Activated CD4-positive, alpha-beta T cell treated with anti-CD3 and anti-CD28 coated beads, Interleukin-2, amount 10 ng/mL, durations not matched to agents 24 days and 14 days (primary cell): ENCODE measurements around the gene MRPL20. TPM values are rescaled to one million over a fixed set of nuclear protein-coding genes. Genes with fewer than 3 reads are reported as not detected.
"Not testable (repeated sequence)": the region's sequence is repeated elsewhere in the genome, so short reads cannot be mapped to it uniquely, and the experiment has no call there.

ENCODE experiments used
- DNase-seq: peaks from one replicate; pipeline ENCODE4 v3.0.0; 2022
- H3K27ac Mint-ChIP-seq: one replicate; pipeline ENCODE4 v1.8.0; 2022; ENCODE audit warnings: mild to moderate bottlenecking, mixed read lengths
- H3K27me3 Mint-ChIP-seq: one replicate; pipeline ENCODE4 v1.8.0; 2022; ENCODE audit warnings: mixed read lengths
- H3K36me3 Mint-ChIP-seq: one replicate; pipeline ENCODE4 v1.8.0; 2022; ENCODE audit warnings: low read depth, mild to moderate bottlenecking, mixed read lengths
- H3K4me1 Mint-ChIP-seq: one replicate; pipeline ENCODE4 v1.8.0; 2021; ENCODE audit warnings: mixed read lengths
- H3K4me3 Mint-ChIP-seq: one replicate; pipeline ENCODE4 v1.8.0; 2022; ENCODE audit warnings: mild to moderate bottlenecking, moderate library complexity, mixed read lengths
- H3K9me3 Mint-ChIP-seq: one replicate; pipeline ENCODE4 v1.8.0; 2021; ENCODE audit warnings: mixed read lengths
- intact Hi-C: fragments of 100-400 bp; cut with micrococcal nuclease; formaldehyde crosslinking; loops from one replicate; pipeline ENCODE4 v1.15.1; 2023
- total RNA-seq: library from RNA; stranded (reverse); gene quantifications from 2 replicates; pipeline ENCODE4 v1.2.3, GENCODE V29; 2022

Gene MRPL20
- total RNA-seq, 1 donor from 2014 or later: 194 TPM

DNA sequence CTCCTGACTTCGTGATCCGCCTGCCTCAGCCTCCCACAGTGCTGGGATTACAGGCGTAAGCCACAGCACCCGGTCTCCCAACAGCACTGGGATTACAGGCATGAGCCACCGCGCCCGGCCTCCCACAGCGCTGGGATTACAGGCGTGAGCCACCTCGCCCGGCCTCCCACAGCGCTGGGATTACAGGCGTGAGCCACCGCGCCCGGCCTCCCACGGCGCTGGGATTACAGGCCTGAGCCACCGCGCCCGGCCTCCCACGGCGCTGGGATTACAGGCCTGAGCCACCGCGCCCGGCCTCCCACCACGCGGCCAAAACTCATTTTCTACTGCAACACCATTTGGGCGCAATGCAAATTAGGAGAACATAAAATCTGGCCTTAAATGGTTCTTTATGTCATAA lies 21.8 kb downstream of the MRPL20 start:
- not testable (repeated sequence) for H3K4me3 Mint-ChIP-seq, H3K4me1 Mint-ChIP-seq, H3K9me3 Mint-ChIP-seq

DNA sequence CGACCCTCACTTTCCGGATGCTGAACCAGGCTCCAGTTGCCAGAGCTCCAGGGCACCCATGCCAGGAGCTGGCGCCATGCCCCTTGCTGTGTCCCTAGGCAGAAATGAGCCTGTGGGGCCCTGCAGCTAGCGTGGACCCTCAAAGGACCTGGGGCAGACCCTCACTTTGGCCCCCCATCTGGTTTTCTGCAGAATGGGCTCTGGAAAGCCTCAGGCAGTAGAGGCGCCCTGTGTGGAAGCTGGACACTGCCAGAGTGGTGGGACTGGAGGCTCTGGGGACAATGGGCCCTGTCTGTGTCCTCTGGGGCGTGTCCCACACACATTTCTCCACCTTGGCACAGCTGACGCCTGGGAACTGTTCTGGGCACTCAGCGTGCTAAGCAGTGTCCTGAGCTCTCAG lies 25.8 kb downstream of the MRPL20 start:
- Mint-ChIP-seq H3K4me3 (no peak overlapping the region), H3K27me3 (no peaks in the 10 kb centered on the region), H3K4me1 (peaks cover 2% of the 10 kb centered on the region), H3K27ac (no peak overlapping the region), H3K9me3 (no peaks in the 10 kb centered on the region), H3K36me3 (peaks cover 8% of the 10 kb centered on the region)
- DNase-seq: no peak
- intact Hi-C loops: no loop called here

More for the DNA sequence above, 21.8 kb downstream of the MRPL20 start:
- H3K27ac Mint-ChIP-seq, DNase-seq, intact Hi-C loops, H3K27me3 Mint-ChIP-seq: not testable (repeated sequence)
- H3K36me3 Mint-ChIP-seq: peaks cover 43% of the 10 kb centered on the region

DNA sequence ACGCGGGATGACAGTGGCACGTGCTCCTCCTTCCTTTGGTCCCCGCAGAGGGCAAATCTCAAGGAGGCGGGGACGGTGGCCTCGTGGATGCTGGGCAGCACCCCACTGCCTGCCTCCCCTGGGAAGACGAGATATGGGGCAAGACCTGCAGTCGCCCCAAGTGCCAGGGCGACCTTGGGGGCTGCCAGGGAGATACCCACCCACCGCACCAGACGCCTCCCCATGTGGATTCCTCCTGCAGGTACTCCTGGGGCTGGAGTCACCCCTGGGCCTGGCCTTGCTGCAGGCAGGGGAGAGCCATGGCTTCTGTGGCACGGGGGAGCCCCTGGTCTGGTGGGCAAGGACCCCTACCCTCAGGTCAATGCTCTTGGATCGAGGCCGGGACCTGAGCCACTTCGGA lies 26.2 kb downstream of the MRPL20 start:
- DNase-seq: no peak
- H3K27me3 Mint-ChIP-seq: no peaks in the 10 kb centered on the region
- H3K4me3 Mint-ChIP-seq: no peak overlapping the region
- no peak overlapping the region for H3K27ac Mint-ChIP-seq
- no peaks in the 10 kb centered on the region for H3K9me3 Mint-ChIP-seq
- H3K4me1 Mint-ChIP-seq: peaks cover 2% of the 10 kb centered on the region
- intact Hi-C loops: no loop called here
- peaks cover 4% of the 10 kb centered on the region for H3K36me3 Mint-ChIP-seq

DNA sequence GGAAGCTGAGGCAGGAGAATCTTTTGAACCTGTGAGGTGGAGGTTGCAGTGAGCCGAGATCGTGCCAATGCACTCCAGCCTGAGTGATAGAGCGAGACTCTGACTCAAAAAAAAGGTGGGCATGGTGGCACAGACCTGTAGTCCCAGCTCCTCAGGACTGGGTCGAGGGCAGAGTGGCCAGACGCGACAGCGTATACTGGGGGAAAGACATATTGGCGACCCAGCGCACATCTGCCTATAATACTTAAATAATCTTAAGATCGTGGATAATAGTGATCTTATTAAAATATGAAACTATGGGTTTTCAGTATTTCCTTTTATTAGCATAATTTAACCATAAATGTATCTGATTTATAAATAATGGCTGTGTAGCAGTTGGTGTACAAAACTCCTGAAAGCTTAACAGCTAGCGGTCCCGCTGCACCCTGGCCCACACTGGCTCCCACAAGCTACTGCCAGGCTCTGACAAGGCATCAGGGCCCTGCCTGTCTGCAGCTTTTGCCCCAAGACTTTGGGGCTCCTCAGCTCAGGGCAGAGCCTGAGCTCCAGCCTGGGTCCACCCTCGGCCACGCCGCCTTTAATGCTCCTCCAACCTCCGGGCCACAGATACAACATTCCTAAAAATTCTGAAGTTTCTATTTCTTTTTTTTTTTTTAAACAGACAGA lies 29.4 kb downstream of the MRPL20 start:
- no peaks in the 10 kb centered on the region for H3K27me3 Mint-ChIP-seq
- no peak overlapping the region for H3K27ac Mint-ChIP-seq
- H3K9me3 Mint-ChIP-seq: no peaks in the 10 kb centered on the region
- DNase-seq: no peak
- peaks cover 13% of the 10 kb centered on the region for H3K36me3 Mint-ChIP-seq
- peaks cover 13% of the 10 kb centered on the region for H3K4me1 Mint-ChIP-seq
- intact Hi-C loops: loop anchor here (10.0 kb wide), 1 partner anchor 127 kb away; no protein-coding TSS in a partner anchor
- H3K4me3 Mint-ChIP-seq: no peak overlapping the region

DNA sequence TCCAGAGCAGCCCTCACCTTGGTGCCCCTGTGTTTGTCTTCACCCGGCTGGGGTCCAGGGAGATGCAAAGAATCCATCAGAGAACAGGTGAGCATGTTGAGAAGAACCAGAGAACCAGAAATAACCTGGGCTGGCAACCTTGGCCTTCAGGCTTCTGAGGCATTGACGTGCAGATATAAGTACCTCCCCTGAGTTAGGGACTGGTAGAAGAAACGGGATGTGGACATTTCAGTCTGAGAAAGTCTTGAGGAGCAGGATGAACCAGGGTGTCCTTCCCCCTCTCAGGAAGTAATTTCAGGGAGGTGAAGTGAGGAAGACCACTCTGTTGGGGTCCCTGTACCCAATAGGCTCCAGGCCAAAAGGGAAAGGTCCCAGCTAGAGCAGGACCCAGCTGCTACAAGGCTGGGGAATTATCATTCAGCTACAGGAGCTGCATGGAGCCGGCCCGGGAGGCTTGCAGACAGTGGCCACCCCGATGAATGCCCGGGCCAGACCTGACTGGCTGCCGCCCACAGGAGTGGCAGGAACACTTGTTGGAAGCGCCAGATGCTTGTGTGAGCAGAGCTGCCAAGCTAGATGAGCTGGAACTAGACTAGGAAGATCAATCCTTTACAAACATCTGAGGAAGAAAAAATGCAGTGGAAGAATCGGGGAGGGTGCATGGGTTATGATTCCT lies 30.4 kb downstream of the MRPL20 start:
- H3K27me3 Mint-ChIP-seq: no peaks in the 10 kb centered on the region
- H3K36me3 Mint-ChIP-seq: peaks cover 15% of the 10 kb centered on the region
- intact Hi-C loops: loop anchor here (10.0 kb wide), 1 partner anchor 128 kb away; no protein-coding TSS in a partner anchor
- H3K27ac Mint-ChIP-seq: peak overlapping the region; percentile 95
- DNase-seq: no peak
- peaks cover 15% of the 10 kb centered on the region for H3K4me1 Mint-ChIP-seq
- peak overlapping the region; percentile 87 for H3K4me3 Mint-ChIP-seq
- no peaks in the 10 kb centered on the region for H3K9me3 Mint-ChIP-seq

DNA sequence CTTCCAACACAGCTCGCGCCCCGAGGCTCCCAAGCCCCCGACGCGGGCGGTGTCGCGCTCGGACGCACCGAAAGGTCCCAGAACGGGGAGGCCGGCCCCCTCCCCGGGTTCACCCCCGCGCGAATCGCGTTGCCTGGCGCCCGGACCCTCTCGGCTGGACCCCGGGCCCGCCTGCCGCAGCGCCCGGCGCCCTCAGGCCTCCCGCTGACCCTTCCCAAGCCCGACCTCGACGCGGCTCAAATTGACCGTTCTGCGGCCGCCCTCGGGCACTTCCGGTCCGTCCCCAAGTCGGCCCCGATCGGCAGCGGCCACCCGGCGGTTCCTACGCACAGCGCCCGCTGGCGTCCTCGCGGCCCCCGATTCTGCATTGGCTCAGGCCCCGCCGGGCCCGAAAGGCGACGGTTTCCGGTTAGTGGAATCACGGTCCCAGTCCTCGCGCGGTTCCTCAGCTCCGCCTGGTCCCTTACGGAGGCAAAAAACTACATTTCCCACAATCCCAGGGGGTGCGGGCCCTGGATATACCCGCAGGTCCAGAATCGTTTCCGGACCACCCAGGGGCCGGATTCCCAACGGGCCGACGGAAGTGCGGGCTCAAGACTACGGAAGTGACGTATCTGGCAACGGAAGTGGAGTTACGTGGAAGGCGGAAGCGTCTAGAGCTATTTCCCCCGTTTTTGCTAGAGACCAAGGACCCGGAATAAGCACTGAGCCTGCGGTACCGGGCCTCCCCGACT lies 32.0 kb downstream of the MRPL20 start, which contains the start of gene AURKAIP1:
AURKAIP1 (minus strand) TSS at position 279 of the 734 bp plus-strand sequence. CDS start 451 bp downstream, outside the sequence.
- Mint-ChIP-seq H3K27me3 (no peaks in the 10 kb centered on the region), H3K27ac (peak within 1 kb of the TSS; percentile 95), H3K4me3 (peak within 1 kb of the TSS; percentile 87), H3K36me3 (peaks cover 15% of the 10 kb centered on the region), H3K4me1 (peaks cover 22% of the 10 kb centered on the region), H3K9me3 (no peaks in the 10 kb centered on the region)
- intact Hi-C loops: loop anchor here (1.0 to 10.0 kb wide), 6 partner anchors 24 to 240 kb away; partner anchors contain the start of genes CCNL2, DVL1, MIB2 and MRPL20
- peak; percentile 99 for DNase-seq

GRCh38 chr1:1374589-1374928 lies 32.5 kb downstream of the MRPL20 start:
- Mint-ChIP-seq H3K36me3 (peaks cover 15% of the 10 kb centered on the region), H3K9me3 (no peaks in the 10 kb centered on the region), H3K4me1 (peaks cover 22% of the 10 kb centered on the region), H3K4me3 (peak overlapping the region; percentile 87), H3K27ac (peak overlapping the region; percentile 72), H3K27me3 (no peaks in the 10 kb centered on the region)
- DNase-seq: peak; percentile 75
- intact Hi-C loops: loop anchor here (2.0 to 10.0 kb wide), 2 partner anchors 26 to 130 kb away; partner anchors contain the start of gene DVL1

GRCh38 chr1:1373815-1374588 lies 33.1 kb downstream of the MRPL20 start:
- peak overlapping the region; percentile 72 for H3K27ac Mint-ChIP-seq
- no peaks in the 10 kb centered on the region for H3K27me3 Mint-ChIP-seq
- peaks cover 15% of the 10 kb centered on the region for H3K36me3 Mint-ChIP-seq

GRCh38 chr1:1373051-1373814 lies 33.9 kb downstream of the MRPL20 start:
- intact Hi-C loops: loop anchor here (10.0 kb wide), 1 partner anchor 132 kb away; no protein-coding TSS in a partner anchor
- Mint-ChIP-seq H3K9me3 (no peaks in the 10 kb centered on the region), H3K4me1 (peaks cover 22% of the 10 kb centered on the region), H3K4me3 (peak overlapping the region; percentile 87), H3K36me3 (peaks cover 15% of the 10 kb centered on the region), H3K27me3 (no peaks in the 10 kb centered on the region), H3K27ac (peak overlapping the region; percentile 29)
- no peak for DNase-seq

More at GRCh38 chr1:1373815-1374588, 33.1 kb downstream of the MRPL20 start:
- intact Hi-C loops: loop anchor here (2.0 to 10.0 kb wide), 2 partner anchors 25 to 131 kb away; partner anchors contain the start of gene DVL1
- peak; percentile 64 for DNase-seq
- peak overlapping the region; percentile 87 for H3K4me3 Mint-ChIP-seq
- no peaks in the 10 kb centered on the region for H3K9me3 Mint-ChIP-seq
- peaks cover 22% of the 10 kb centered on the region for H3K4me1 Mint-ChIP-seq

GRCh38 chr1:1371746-1372711 lies 35.1 kb downstream of the MRPL20 start:
- peaks cover 22% of the 10 kb centered on the region for H3K4me1 Mint-ChIP-seq
- H3K36me3 Mint-ChIP-seq: peaks cover 13% of the 10 kb centered on the region
- no peaks in the 10 kb centered on the region for H3K27me3 Mint-ChIP-seq
- intact Hi-C loops: loop anchor here (10.0 kb wide), 1 partner anchor 133 kb away; no protein-coding TSS in a partner anchor
- peak overlapping the region; percentile 64 for H3K4me3 Mint-ChIP-seq
- no peak overlapping the region for H3K27ac Mint-ChIP-seq
- DNase-seq: peak; percentile 95
- no peaks in the 10 kb centered on the region for H3K9me3 Mint-ChIP-seq

DNA sequence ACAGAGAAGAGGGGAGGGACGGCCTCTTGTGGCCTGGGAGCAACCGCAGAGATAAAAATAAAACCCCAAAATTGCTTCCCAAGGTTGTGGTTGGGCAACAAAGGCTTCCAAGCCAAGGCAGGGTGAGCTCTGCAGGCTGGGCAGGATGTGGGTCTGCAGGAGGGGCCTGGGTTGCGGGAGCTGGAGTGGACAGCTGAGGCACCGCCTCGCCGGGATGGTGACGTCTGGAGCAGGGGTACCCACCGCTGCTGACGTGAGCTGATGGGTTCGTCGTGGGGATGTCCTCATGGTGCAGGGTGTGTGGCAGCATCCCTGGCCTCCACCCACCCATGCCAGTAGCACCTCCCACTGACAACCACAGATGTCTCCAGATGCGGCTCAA lies 35.7 kb downstream of the MRPL20 start:
- peak overlapping the region; percentile 64 for H3K4me3 Mint-ChIP-seq
- intact Hi-C loops: loop anchor here (10.0 kb wide), 1 partner anchor 133 kb away; no protein-coding TSS in a partner anchor

More for the DNA sequence above, 35.7 kb downstream of the MRPL20 start:
- peak overlapping the region; percentile 63 for H3K27ac Mint-ChIP-seq
- H3K9me3 Mint-ChIP-seq: no peaks in the 10 kb centered on the region
- peaks cover 13% of the 10 kb centered on the region for H3K36me3 Mint-ChIP-seq
- DNase-seq: peak; percentile 92
- peaks cover 20% of the 10 kb centered on the region for H3K4me1 Mint-ChIP-seq
- no peaks in the 10 kb centered on the region for H3K27me3 Mint-ChIP-seq
